Esophagus squamous epithelium (tissue), 5 donors: Measurements from ENCODE around the gene IFT122. TPM values are rescaled to one million over a fixed set of nuclear protein-coding genes. Genes with fewer than 3 reads are reported as not detected.
A peak's percentile ranks its signal among the peaks of the same experiment; 100 is the strongest.

Experiments
- DNase-seq: peaks from one replicate; lab custom pipeline; 2025; lab: John Stamatoyannopoulos, UW
- H3K27ac ChIP-seq, 4 donors: fragments of 200-600 bp; sonication (generic); one replicate each; pipeline ENCODE4 v1.5.1; 2016 to 2019; ENCODE audit warnings: mild to moderate bottlenecking in 1 of 4
- H3K27me3 ChIP-seq, 4 donors: fragments of 200-600 bp; sonication (generic); 1 replicate in 3 of 4; 2 replicates in 1 of 4; pipeline versions ENCODE4 v1.5.1 to v1.6.0; 2017 to 2021; ENCODE audit warnings: antibody characterized with exemption in 1 of 4
- H3K36me3 ChIP-seq, 3 donors: fragments of 200-600 bp; sonication (generic); one replicate each; pipeline ENCODE4 v1.5.1; 2016 to 2019
- H3K4me1 ChIP-seq, 3 donors: fragments of 200-600 bp; sonication (generic); one replicate each; pipeline ENCODE4 v1.5.1; 2017 to 2019
- H3K4me3 ChIP-seq, 4 donors: fragments of 200-600 bp; sonication (generic); 1 replicate in 3 of 4; 2 replicates in 1 of 4; pipeline ENCODE4 v1.5.1; 2016 to 2019; ENCODE audit warnings: mild to moderate bottlenecking in 2 of 4, moderate library complexity in 1 of 4
- H3K9me3 ChIP-seq, 3 donors: fragments of 200-600 bp; sonication (generic); one replicate each; pipeline ENCODE4 v1.5.1; 2016 to 2019
- CTCF ChIP-seq, 6 experiments: fragments of 450-650 bp in 4 of 6; fragments of 200-600 bp in 2 of 6; sonication (generic) in 2 of 6; IDR thresholded peaks; one replicate each; pipeline ENCODE4 v1.5.1; 2016 to 2019; ENCODE audit warnings: antibody characterized with exemption in 6 of 6, mild to moderate bottlenecking in 4 of 6, moderate library complexity in 4 of 6
- POLR2A ChIP-seq, 4 donors: fragments of 450-650 bp; IDR thresholded peaks; one replicate each; pipeline ENCODE4 v1.6.1; 2017; ENCODE audit warnings: antibody characterized with exemption in 4 of 4, mild to moderate bottlenecking in 4 of 4, moderate library complexity in 3 of 4
- WGBS, 2 donors: methylation state at CpG; one replicate each; pipeline ENCODE4 v1.1.5; 2018; 5-methylcytosine and 5-hydroxymethylcytosine counted together
- intact Hi-C: fragments of 100-400 bp; cut with DNase I; formaldehyde crosslinking; loops from one replicate; pipeline ENCODE4 v1.15.0; 2022
- total RNA-seq, 4 donors: library from RNA; depleted of rRNA; stranded (reverse); fragments of >200 nt; gene quantifications; one replicate each; pipeline ENCODE4 v1.1.0, GENCODE V29; 2016
- donor health status: DM: yes; HTN: yes; CAD: no.

IFT122 gene
- total RNA-seq, 4 donors from 2014 or later: 6.0 to 26.5 (median 11.5) TPM

DNA sequence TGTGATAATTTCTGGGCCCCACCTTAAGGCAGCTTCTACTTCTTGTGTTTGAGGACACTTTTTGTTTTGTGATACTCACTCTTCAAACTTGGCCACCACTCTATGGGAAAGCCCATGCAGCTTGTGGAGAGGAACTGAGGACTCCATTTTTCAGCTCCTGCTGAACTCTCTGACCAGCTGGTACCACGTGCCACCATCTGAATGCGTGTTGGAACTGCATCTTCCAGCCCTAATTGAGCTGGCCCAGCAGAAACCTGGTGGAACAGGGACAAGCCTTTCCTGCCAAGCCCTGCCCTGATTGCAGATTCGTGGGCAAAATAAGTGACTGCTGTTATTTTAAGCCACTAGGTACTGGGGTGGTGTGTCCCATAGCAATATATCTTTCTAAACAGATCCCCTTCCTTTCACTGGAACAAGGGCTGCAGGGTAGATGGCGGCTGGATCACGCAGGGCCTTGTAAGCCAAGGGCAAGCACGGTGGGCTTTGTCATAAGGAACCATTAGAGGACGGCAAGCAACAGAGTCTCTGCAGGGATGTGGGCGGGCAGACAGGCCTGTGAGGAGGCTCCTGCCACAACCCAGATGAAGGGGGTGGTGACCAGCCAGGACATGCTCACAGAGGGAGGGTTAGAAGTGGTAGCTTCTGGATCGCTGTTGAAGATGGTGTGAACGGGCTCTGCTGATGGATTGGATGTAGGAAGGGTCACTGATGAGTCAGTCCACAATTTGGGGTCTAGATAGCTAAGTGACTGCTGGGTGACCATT is 112.4 kb downstream of the IFT122 start:
- Histone ChIP-seq H3K27ac (no peak overlapping the region), H3K4me3 (no peak overlapping the region), H3K36me3 (peaks cover 0 to 15% (median 0%) of the 10 kb centered on the region in 3 donors), H3K4me1 (peaks cover under 1 to 51% (median 13%) of the 10 kb centered on the region in 3 donors), H3K9me3 (no peaks in the 10 kb centered on the region), H3K27me3 (no peaks in the 10 kb centered on the region)
- 36 to 62% methylated on average over 5 to 6 of the region's 10 CpGs for WGBS, 2 donors
- no peak for DNase-seq
- TF ChIP-seq CTCF (IDR thresholded peaks at IDR 0.05): no peak
- no peak for TF ChIP-seq POLR2A (IDR thresholded peaks at IDR 0.05)
- intact Hi-C loops: no loop called here

DNA sequence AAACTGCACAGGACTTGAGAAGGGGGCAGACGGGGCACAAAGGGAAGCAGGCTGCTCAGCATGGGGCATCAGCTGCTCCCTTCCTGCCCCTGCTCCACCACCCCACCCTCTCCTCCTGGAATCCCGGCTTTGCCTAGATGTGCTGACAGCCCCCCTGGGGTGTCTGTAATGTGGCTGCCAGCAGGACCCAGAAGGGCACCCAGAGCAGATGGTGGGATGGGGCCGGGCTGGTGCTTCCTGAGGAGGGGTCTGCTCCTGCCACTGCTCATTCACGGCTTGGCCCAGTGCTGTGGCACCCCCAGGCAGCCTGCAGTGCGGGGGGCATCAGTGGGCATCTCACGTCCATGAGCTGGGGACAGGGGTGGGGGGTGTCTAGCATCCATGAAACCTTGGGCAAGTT is 113.1 kb downstream of the IFT122 start:
- WGBS, 2 donors: 70 to 77% methylated on average over 4 of the region's 6 CpGs
- peaks cover 0 to 18% (median 0%) of the 10 kb centered on the region in 3 donors for H3K36me3 ChIP-seq
- no peak overlapping the region for H3K4me3 ChIP-seq
- intact Hi-C loops: no loop called here
- no peaks in the 10 kb centered on the region for H3K27me3 ChIP-seq
- no peak for DNase-seq
- no peaks in the 10 kb centered on the region for H3K9me3 ChIP-seq
- no peak for TF ChIP-seq CTCF (IDR thresholded peaks at IDR 0.05)
- no peak for TF ChIP-seq POLR2A (IDR thresholded peaks at IDR 0.05)
- peak overlapping the region in 1 of 4 donors; percentile 22 for H3K27ac ChIP-seq
- H3K4me1 ChIP-seq: peaks cover 6 to 58% (median 19%) of the 10 kb centered on the region in 3 donors

DNA sequence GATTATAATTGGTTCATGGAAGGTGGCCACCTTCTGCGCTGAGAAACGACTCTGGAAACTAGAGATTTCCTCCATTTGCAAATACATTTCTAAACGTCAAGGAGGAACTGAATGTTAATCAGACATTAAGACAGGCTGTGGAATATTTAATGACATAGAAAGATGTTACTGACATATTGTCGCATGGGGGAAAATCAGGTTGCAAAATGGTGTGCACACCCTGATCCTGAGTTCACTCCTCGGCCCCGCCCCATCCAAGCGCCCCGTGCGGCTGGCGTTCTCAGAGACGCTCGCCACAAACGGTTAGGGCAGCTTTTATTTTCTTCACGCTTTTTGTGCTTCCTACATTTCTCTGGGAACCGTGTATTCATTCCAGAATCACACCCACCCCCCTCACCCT is 113.7 kb downstream of the IFT122 start:
- Histone ChIP-seq H3K4me3 (no peak overlapping the region), H3K4me1 (peaks cover 6 to 64% (median 20%) of the 10 kb centered on the region in 3 donors), H3K27me3 (no peaks in the 10 kb centered on the region), H3K27ac (peak overlapping the region in 1 of 4 donors; percentile 22), H3K36me3 (peaks cover 0 to 24% (median 0%) of the 10 kb centered on the region in 3 donors), H3K9me3 (no peaks in the 10 kb centered on the region)
- TF ChIP-seq CTCF (IDR thresholded peaks at IDR 0.05) (no peak), POLR2A (IDR thresholded peaks at IDR 0.05) (no peak)
- WGBS, 2 donors: 46 to 62% methylated on average over 15 of the region's 15 CpGs
- no peak for DNase-seq
- intact Hi-C loops: no loop called here

GRCh38 chr3:129554356-129555152 is 114.5 kb downstream of the IFT122 start:
- no peak for DNase-seq
- intact Hi-C loops: no loop called here
- H3K4me3 ChIP-seq: no peak overlapping the region
- H3K4me1 ChIP-seq: peaks cover 6 to 72% (median 25%) of the 10 kb centered on the region in 3 donors
- H3K9me3 ChIP-seq: no peaks in the 10 kb centered on the region
- H3K27me3 ChIP-seq: no peaks in the 10 kb centered on the region
- peaks cover 0 to 32% (median 0%) of the 10 kb centered on the region in 3 donors for H3K36me3 ChIP-seq
- 49 to 68% methylated on average over 6 to 11 of the region's 13 CpGs for WGBS, 2 donors
- TF ChIP-seq POLR2A (IDR thresholded peaks at IDR 0.05): no peak
- TF ChIP-seq CTCF (IDR thresholded peaks at IDR 0.05): no peak
- peak overlapping the region in 2 of 4 donors; percentile 10 to 22 for H3K27ac ChIP-seq

DNA sequence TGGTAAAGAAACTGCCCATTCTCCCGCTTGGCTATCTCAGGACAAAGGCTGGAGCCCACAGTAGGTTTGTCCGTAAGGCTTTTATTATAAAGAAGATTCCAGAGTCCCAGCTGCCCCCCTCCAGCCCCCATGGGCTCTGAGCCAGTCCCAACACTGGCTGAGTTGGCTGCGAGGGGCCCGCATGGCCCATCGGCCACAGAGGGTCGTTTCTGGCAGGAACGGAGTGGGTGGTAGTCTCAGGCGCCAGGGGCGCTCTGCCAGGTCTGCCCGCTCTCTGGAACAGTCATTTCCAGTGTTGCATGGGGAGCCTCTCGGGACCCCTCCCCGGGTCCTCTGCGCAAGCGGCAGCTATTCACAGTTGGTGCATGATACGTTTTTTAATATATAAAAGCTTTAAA is 115.1 kb downstream of the IFT122 start:
- intact Hi-C loops: no loop called here
- WGBS, 2 donors: 66 to 80% methylated on average over 6 to 13 of the region's 15 CpGs

More for the DNA sequence above, 115.1 kb downstream of the IFT122 start:
- no peak for DNase-seq
- peak overlapping the region in 1 of 4 donors; percentile 22 for H3K27ac ChIP-seq
- H3K27me3 ChIP-seq: no peaks in the 10 kb centered on the region
- TF ChIP-seq CTCF (IDR thresholded peaks at IDR 0.05) (no peak), POLR2A (IDR thresholded peaks at IDR 0.05) (no peak)
- no peak overlapping the region for H3K4me3 ChIP-seq
- peaks cover 6 to 78% (median 28%) of the 10 kb centered on the region in 3 donors for H3K4me1 ChIP-seq
- no peaks in the 10 kb centered on the region for H3K9me3 ChIP-seq
- peaks cover 0 to 38% (median 0%) of the 10 kb centered on the region in 3 donors for H3K36me3 ChIP-seq
